HG03354 (cell line): ENCODE measurements around the gene SGO1.
A peak's percentile ranks its signal among the peaks of the same experiment; 100 is the strongest.
"Not testable (repeated sequence)": the region's sequence is repeated elsewhere in the genome, so short reads cannot be mapped to it uniquely, and the experiment has no call there.

Source experiments
- ATAC-seq: cut with Tn5 transposase; IDR thresholded peaks from one replicate; pipeline ENCODE4 v1.9.1; 2021; ENCODE audit warnings: mild to moderate bottlenecking; ENCODE audit not compliant: unreplicated experiment, poor library complexity, severe bottlenecking

Gene SGO1

GRCh38 chr3:20185679-20186599 lies at the start of gene SGO1:
TSS of gene SGO1 (minus strand) at chr3:20186206. CDS start at chr3:20184027, 2,179 bp downstream.
- ATAC-seq: peak; percentile 96

GRCh38 chr3:20235796-20236195 lies 49.8 kb upstream of the SGO1 start:
- ATAC-seq: no peak

- ATAC-seq: no peak
Measured at GRCh38 chr3:20232906-20233780, 47.1 kb upstream of the SGO1 start.

DNA sequence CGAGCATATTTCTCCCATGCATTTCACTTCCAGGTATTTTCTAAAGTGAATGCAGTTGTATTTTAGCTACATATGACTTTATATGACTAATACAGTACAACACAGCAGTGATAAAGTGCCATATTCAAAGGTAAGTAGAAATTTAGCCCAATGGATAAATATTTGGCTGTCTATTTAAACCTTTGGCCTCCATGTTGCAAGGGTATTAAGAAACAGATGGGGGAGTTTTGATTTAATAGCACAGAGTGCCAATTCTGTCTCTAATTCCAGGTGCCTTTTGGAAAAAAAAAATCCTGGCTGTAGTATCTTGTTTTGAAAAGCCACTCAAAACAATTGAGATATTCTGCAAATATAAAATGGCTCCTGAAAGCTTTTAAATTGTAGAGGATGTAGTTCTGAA lies 44.9 kb upstream of the SGO1 start:
- no peak for ATAC-seq

DNA sequence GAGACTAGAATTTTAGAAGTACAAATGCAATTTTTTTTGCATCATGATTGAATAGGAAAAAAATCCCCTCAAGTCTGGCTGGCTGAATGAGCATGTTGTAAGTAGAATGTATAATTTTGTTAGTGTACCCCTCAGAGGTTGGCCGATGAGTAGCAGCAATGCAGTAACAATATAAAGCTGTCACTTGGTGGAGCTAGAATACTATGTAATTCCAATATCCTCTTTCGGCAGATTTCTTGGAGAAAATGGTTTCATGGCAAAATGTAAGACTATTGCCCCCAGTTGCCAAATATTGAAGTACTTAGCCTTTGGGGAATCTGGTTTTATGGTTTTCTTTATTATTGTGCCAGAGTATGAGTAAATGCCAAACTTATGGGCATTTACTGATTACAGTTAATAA lies 39.8 kb upstream of the SGO1 start:
- no peak for ATAC-seq

- ATAC-seq: no peak
Measured at GRCh38 chr3:20222274-20222673, 36.3 kb upstream of the SGO1 start.

DNA sequence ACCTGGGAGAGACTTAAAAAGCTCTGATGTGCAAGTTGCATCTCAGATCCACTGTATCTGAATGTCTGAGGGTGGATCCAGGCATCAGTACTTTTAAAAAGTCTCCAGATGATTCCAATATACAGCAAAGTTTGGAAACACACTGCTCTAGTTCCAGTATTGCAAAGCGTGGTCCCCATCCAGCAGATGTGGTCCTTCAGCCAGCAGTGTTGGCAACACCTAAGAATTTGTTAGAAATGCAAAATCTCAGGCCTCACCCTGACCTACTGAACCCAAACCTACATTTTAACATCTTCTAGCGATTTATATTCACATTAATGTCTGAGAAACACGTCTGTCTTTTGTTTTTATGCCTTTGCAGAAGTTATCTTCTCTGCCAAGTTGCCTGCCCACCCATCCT lies 32.2 kb upstream of the SGO1 start:
- no peak for ATAC-seq

DNA sequence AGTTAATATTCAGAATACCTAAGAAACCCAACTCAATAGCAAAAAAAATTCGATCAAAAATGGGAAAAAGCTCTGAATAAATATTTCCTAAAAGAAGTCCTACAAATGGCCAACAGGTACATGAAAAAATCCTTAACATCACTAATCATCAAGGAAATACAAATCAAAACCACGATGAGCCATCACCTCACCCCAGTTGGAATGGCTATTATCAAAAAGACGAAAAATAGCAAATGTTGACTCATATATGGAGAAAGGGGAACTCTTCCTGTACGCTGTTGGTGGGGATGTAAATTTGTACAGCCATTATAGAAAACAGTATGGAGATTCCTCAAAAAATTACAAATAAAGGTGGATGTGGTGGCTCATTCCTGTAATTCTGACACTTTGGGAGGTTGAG lies 29.6 kb upstream of the SGO1 start:
- ATAC-seq: no peak

DNA sequence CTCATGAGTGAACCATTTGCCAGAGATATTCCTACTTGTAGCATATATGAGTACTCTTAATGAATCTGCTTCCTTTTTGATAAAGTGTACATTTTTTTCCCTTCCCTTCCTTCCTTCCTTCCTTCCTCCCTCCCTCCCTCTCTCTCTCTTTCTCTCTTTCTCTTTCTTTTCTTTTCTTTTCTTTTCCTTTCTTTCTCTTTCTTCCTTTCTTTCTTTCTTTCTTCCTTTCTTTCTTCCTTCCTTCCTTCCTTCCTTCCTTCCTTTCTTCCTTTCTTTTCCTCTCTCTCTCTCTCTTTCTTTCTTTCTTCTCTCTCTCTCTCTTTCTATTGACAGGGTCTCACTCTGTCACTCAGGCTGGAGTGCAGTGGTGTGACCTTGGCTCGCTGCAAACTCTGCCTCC lies 27.5 kb upstream of the SGO1 start:
- ATAC-seq: not testable (repeated sequence)

DNA sequence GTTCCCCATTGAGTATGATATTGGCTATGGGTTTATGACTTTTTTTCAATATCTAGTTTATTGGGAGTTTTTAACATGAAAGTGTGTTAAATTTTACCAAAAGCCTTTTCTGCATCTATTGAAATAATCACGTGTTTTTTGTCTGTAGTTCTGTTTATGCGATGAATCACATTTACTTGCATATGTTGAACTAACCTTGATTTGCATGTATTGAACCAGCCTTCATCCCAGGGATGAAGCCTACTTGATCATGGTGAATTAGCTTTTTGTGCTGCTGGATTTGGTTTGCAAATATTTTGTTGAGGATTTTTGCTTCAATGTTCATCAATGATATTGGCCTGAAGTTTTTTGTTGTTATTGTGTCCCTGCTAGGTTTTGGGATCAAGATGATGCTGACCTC lies 21.9 kb upstream of the SGO1 start:
- ATAC-seq: not testable (repeated sequence)

DNA sequence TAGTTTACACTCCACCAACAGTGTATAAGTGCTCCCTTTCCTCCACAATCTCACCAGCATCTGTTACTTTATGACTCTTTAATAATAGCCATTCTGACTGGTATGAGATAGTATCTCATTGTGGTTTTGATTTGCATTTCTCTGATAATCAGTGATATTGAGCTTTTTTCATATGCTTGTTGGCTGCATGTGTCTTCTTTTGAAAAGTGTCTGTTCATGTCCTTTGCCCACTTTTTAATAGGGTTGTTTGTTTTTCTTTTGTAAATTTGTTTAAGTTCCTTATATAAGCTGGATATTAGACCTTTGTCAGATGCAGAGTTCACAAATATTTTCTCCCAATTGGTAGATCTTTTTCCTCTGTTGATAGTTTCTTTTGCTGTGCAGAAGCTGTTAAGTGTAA lies 19.9 kb upstream of the SGO1 start:
- not testable (repeated sequence) for ATAC-seq

DNA sequence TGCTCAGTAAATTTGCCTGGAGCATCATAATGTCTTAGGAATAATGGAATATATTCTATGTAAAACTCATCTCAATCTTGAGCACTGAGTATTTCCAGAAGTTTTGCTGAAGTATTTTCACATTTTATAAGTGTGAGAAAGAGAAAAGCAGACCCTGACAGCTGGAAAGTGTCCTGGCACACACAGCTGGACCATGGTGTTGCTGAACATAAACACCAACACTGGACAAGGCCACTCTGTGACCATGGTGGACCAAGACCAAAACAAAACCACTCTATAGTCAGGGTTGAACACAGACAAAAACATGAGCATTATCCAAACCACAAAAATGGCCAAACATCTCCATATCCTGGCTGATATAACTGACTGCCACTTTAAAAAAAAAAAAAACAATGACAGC lies 15.1 kb upstream of the SGO1 start:
- ATAC-seq: no peak

GRCh38 chr3:20197775-20198174 lies 11.8 kb upstream of the SGO1 start:
- no peak for ATAC-seq

DNA sequence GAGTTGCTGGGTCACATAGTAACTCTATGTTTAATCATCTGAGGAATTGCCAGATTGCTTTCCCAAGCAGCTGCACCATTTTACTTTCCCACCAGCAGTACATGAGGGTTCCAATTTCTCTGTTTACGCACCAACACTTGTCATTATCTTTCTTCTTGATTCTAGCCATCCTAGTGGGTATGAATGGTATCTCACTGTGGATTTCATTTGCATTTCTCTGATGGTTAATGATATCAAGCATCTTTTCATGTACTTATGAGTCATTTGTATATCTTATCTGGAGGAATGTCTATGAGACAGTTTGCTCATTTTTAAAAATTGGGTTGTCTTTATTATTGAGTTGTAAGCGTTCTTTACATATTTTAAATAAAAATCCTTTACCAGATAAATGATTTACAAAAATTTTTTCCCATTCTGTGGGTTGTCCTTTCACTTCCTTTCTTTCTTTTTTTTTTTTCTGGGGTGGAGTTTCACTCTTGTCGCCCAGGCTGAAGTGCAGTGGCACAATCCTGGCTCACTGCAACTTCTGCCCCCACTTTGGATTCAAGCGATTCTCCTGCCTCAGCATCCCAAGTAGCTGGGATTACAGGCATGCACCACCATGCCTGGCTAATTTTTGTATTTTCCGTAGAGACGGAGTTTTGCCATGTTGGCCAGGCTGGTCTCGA lies 8.9 kb upstream of the SGO1 start:
- peak; percentile 84 for ATAC-seq

GRCh38 chr3:20190991-20191390 lies 5.0 kb upstream of the SGO1 start:
- no peak for ATAC-seq

DNA sequence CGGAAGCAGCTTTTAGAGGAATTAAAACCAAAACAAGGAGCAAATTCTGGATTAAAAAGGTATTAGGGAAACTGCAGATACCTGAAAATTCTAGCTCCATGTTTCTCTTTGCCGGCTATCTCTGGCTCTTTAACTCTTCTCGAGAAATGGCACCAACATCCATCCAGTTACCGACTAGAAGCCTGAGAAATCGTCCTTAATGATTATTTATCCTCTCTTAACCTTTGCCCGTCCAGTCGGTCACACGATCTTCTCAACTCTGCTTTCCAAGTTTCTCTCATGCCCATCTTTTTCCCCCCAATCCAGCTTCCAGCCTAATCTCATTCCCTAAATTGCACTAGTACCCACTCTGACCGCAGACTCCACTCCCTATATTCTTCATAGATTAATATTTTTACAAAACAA lies 596 bp upstream of the SGO1 start:
- peak; percentile 17 for ATAC-seq

DNA sequence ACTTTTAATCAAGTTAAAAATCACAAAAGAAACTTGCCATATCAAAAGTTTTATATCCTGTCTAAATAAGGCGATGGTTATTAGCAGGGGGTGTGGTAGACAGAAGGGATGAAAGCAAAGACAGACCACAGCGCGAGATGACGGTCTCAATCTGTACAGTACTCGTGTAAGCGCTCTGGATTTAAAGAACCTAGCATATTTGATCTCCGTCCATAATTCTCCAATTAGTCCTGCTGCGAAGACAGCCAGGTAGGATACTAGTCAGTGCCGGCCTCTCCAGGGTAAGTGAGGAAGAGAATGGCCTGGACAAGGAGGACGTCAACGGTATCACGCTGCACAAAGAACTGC lies 701 bp downstream of the SGO1 start:
- ATAC-seq: peak; percentile 24

GRCh38 chr3:20182206-20182605 lies 3.8 kb downstream of the SGO1 start:
- no peak for ATAC-seq

DNA sequence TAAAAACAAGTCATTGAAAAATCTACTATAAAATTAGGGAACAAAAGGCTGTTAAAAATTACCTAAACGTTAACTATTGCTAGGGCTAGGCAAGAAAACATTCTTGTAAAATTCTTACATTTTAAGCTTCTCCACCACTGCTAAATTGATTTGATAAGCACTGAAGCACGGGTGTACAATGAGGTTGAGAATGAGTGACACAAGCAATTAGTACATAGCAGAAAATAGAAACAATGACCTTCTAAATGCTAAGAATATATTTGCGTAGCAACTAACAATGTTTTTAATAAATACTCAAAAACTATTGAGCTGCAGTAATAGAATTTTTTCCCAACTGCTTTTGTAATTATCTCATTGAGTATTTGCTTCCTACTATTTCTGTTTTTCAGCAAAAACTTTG lies 4.7 kb downstream of the SGO1 start:
- ATAC-seq: no peak

DNA sequence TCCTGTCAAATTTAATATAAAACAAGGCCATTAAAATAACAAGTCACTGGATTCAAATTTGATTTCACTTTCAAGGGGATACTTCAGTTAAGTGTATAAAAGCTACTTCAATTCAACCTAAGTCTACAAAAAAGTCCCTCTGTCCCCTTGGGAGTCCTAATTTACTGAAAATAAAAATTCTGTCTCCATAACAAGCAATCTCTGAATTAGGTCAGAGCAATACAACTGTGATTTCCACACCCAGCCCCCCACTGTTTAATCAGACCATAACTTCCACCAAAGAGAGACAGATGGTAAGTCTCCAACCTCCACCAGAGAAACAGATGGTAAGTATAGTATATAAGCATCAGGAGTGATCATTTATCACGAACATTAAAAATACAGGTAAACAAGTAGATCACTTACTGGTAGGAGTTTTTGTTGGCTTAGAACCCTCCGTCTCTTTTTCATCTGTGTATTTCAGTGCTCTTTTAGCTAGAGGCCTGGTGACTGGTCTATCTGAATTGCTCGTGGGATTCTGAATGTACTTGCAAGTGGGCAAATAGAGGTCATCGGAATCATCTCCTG lies 12.1 kb downstream of the SGO1 start:
- no peak for ATAC-seq
